Measurements from ENCODE around the gene RAP2A.

Gene RAP2A

GRCh38 chr13:97456047-97456446, 22.1 kb downstream of the RAP2A start:
- no peak overlapping the region for H3K27ac ChIP-seq
- TF ChIP-seq, protein P1, sequence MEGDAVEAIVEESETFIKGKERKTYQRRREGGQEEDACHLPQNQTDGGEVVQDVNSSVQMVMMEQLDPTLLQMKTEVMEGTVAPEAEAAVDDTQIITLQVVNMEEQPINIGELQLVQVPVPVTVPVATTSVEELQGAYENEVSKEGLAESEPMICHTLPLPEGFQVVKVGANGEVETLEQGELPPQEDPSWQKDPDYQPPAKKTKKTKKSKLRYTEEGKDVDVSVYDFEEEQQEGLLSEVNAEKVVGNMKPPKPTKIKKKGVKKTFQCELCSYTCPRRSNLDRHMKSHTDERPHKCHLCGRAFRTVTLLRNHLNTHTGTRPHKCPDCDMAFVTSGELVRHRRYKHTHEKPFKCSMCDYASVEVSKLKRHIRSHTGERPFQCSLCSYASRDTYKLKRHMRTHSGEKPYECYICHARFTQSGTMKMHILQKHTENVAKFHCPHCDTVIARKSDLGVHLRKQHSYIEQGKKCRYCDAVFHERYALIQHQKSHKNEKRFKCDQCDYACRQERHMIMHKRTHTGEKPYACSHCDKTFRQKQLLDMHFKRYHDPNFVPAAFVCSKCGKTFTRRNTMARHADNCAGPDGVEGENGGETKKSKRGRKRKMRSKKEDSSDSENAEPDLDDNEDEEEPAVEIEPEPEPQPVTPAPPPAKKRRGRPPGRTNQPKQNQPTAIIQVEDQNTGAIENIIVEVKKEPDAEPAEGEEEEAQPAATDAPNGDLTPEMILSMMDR (conservative IDR thresholded peaks at IDR 0.05), result no peak

GRCh38 chr13:97459215-97459777, 25.3 kb downstream of the RAP2A start:
- TF ChIP-seq, protein P1 (conservative IDR thresholded peaks at IDR 0.05), result no peak
- no peak overlapping the region for H3K27ac ChIP-seq

DNA sequence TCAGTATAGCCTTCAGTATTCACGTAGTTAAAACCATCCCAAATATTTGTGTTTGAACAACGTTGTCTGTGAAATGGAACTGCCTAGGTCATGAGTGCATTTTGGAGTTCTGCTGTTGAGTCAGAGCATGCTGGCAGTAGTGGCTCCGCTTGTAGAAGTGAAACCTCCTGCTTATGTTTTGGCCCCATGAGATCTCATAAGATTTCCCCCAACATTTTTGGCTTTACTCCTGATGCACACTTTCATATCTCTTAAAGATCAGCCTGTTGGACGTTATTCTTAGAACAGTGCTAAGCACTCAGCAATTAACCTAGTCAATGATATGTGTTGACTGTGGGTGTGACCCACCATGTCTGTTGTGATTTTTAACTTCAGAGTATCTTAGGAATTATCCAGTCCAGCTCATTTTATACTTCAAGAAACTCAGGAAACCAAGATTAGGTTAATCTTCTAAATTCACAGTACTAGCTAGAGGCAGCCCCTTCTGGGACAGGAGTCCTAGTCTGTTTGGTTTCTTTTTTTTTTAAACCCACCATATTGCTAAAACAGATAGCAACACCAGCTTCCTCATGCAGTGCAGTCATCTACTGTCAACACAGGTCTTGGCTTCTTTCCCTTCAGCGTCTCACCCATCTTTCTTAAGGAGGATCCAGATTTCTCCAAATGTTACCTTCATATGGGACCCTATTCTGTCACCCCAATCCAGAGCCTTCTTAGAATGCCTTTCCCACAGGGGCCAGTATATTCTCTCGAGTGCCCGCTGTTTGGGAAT, 26.2 kb downstream of the RAP2A start:
- TF ChIP-seq, protein P1 (conservative IDR thresholded peaks at IDR 0.05), result no peak
- no peak overlapping the region for H3K27ac ChIP-seq

DNA sequence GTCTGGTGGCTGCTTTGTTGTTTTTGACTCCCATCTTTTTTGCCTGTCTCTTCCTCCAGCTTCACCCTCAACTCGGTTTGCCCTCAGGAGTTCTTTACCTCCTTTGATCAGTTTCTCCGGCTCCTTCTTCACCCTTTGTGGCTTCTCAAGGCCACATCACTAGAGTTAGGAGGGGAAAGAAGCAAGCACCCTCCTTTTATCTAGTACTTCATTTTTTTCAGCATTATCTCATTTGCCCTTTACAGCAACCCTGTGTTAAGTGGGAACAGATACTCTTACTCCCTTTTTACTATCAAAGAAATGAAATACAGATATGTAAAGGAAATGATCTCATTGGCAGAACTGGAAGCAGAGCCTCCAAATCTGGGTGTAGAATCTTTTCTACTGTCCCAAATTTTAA, 26.9 kb downstream of the RAP2A start:
- TF ChIP-seq, protein P1 (conservative IDR thresholded peaks at IDR 0.05), result no peak

DNA sequence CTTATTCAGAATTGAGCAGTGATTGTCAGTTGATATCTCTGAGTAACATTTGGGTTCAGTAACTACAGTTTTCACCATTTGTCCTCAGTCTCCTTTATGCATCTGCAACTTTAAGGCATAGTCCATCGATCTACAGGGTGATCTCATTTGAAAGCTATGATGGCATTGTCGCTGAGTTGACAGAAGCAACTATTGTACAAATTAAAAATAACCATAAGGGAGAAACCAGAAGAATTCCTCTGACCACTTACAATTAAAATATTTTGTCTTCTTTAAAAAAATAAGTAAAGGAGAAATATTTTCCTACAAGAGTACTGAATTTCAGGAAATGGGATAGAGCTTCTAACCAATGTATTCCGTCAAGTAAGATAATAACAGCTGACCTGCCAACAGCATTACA, 30.6 kb downstream of the RAP2A start:
- TF ChIP-seq, protein P1 (conservative IDR thresholded peaks at IDR 0.05), result no peak
- H3K27ac ChIP-seq, result no peak overlapping the region

More for the DNA sequence above, 26.9 kb downstream of the RAP2A start:
- H3K27ac ChIP-seq, result no peak overlapping the region

- no peak overlapping the region for H3K27ac ChIP-seq
- TF ChIP-seq, protein P1 (conservative IDR thresholded peaks at IDR 0.05), result no peak
These were observed 32.8 kb downstream of the RAP2A start for GRCh38 chr13:97466722-97467121.

GRCh38 chr13:97468331-97468730, 34.4 kb downstream of the RAP2A start:
- no peak overlapping the region for H3K27ac ChIP-seq
- TF ChIP-seq, protein P1 (conservative IDR thresholded peaks at IDR 0.05), result no peak
